H9 (cell line): ENCODE data around the gene MCL1. TPM values are rescaled to one million over a fixed set of nuclear protein-coding genes. Genes with fewer than 3 reads are reported as not detected.

ENCODE experiments used
- DNase-seq: peaks from one replicate; pipeline ENCODE4 v3.0.0-alpha.2; 2017
- H2AFZ ChIP-seq: one replicate; pipeline ENCODE4 v1.6.1; 2013; ENCODE audit warnings: mild to moderate bottlenecking, low read length, control low read depth, moderate library complexity
- H2AK5ac ChIP-seq: 2 replicates; pipeline ENCODE4 v1.6.1; 2013; ENCODE audit warnings: low read length, control low read depth, mixed read lengths; ENCODE audit not compliant: insufficient read length
- H2BK120ac ChIP-seq: one replicate; pipeline ENCODE4 v1.6.1; 2013; ENCODE audit warnings: low read depth, mild to moderate bottlenecking, low read length, control low read depth, inconsistent platforms; ENCODE audit not compliant: poor library complexity, severe bottlenecking
- H2BK12ac ChIP-seq: 2 replicates; pipeline ENCODE4 v1.6.1; 2013; ENCODE audit warnings: low read length, control low read depth, mixed read lengths, low read depth; ENCODE audit not compliant: insufficient read length
- H2BK15ac ChIP-seq: 2 replicates; pipeline ENCODE4 v1.6.1; 2013; ENCODE audit warnings: low read depth, low read length, control low read depth
- H2BK20ac ChIP-seq: one replicate; pipeline ENCODE4 v1.6.1; 2013; ENCODE audit warnings: low read depth, mild to moderate bottlenecking, low read length, control low read depth, inconsistent platforms; ENCODE audit not compliant: poor library complexity, severe bottlenecking
- H2BK5ac ChIP-seq: 2 replicates; pipeline ENCODE4 v1.6.1; 2013; ENCODE audit warnings: low read length, control low read depth, mixed read lengths; ENCODE audit not compliant: insufficient read length
- H3K14ac ChIP-seq: 2 replicates; pipeline ENCODE4 v1.6.1; 2013; ENCODE audit warnings: low read length, control low read depth; ENCODE audit not compliant: insufficient read depth
- H3K18ac ChIP-seq: 2 replicates; pipeline ENCODE4 v1.6.1; 2013; ENCODE audit warnings: low read depth, mild to moderate bottlenecking, mixed read lengths, low read length, control low read depth; ENCODE audit not compliant: insufficient read length
- H3K23ac ChIP-seq: 2 replicates; pipeline ENCODE4 v1.6.1; 2013; ENCODE audit warnings: low read length, control low read depth, mixed read lengths, low read depth; ENCODE audit not compliant: insufficient read length
- H3K23me2 ChIP-seq: 2 replicates; pipeline ENCODE4 v1.6.1; 2013; ENCODE audit warnings: low read depth, mild to moderate bottlenecking, mixed read lengths, low read length, control low read depth; ENCODE audit not compliant: insufficient read length, poor library complexity, severe bottlenecking
- H3K27ac ChIP-seq: 2 replicates; pipeline ENCODE4 v1.5.1; 2013; ENCODE audit warnings: low read length, control low read depth, mixed read lengths, low read depth; ENCODE audit not compliant: insufficient read length
- H3K27me3 ChIP-seq: 2 replicates; pipeline ENCODE4 v1.6.1; 2013; ENCODE audit warnings: low read length, control low read depth, inconsistent platforms; ENCODE audit not compliant: insufficient read depth
- H3K4ac ChIP-seq: 2 replicates; pipeline ENCODE4 v1.6.1; 2013; ENCODE audit warnings: low read depth, mild to moderate bottlenecking, control low read depth, inconsistent platforms, low read length, moderate library complexity
- H3K4me1 ChIP-seq: 2 replicates; pipeline ENCODE4 v1.6.1; 2013; ENCODE audit warnings: low read length, control low read depth, inconsistent platforms; ENCODE audit not compliant: insufficient read depth
- H3K4me2 ChIP-seq: 2 replicates; pipeline ENCODE4 v1.6.1; 2013; ENCODE audit warnings: low read length, control low read depth, mixed read lengths; ENCODE audit not compliant: insufficient read length, insufficient read depth
- H3K56ac ChIP-seq: 2 replicates; pipeline ENCODE4 v1.6.1; 2013; ENCODE audit warnings: low read depth, mild to moderate bottlenecking, mixed read lengths, low read length, control low read depth; ENCODE audit not compliant: insufficient read length
- H3K79me1 ChIP-seq: 2 replicates; pipeline ENCODE4 v1.6.1; 2013; ENCODE audit warnings: low read depth, mild to moderate bottlenecking, moderate library complexity, low read length, control low read depth, inconsistent platforms; ENCODE audit not compliant: insufficient read depth, poor library complexity, severe bottlenecking
- H3K79me2 ChIP-seq: 2 replicates; pipeline ENCODE4 v1.6.1; 2013; ENCODE audit warnings: low read length, control low read depth, inconsistent platforms; ENCODE audit not compliant: insufficient read depth
- H3K9ac ChIP-seq: 2 replicates; pipeline ENCODE4 v1.6.1; 2013; ENCODE audit warnings: low read length, control low read depth, mixed read lengths; ENCODE audit not compliant: insufficient read length; ENCODE audit errors: extremely low read depth
- H3K9me3 ChIP-seq: one replicate; pipeline ENCODE4 v1.6.1; 2013; ENCODE audit warnings: low read depth, low read length, inconsistent platforms; ENCODE audit not compliant: control insufficient read depth
- H3T11ph ChIP-seq: one replicate; pipeline ENCODE4 v1.6.1; 2013; ENCODE audit warnings: mild to moderate bottlenecking, low read length, control low read depth, inconsistent platforms
- H4K20me1 ChIP-seq: one replicate; pipeline ENCODE4 v1.6.1; 2013; ENCODE audit not compliant: control insufficient read depth, insufficient read length, insufficient read depth
- H4K5ac ChIP-seq: 2 replicates; pipeline ENCODE4 v1.6.1; 2013; ENCODE audit warnings: low read depth, mild to moderate bottlenecking, mixed read lengths, low read length, control low read depth; ENCODE audit not compliant: insufficient read length
- H4K8ac ChIP-seq: replicated peaks from 2 replicates; pipeline ENCODE4 v1.6.1; 2013; ENCODE audit warnings: low read length, control low read depth, mixed read lengths, low read depth; ENCODE audit not compliant: insufficient read length
- H4K91ac ChIP-seq: 2 replicates; pipeline ENCODE4 v1.6.1; 2013; ENCODE audit warnings: low read depth, mild to moderate bottlenecking, moderate library complexity, mixed read lengths, low read length, control low read depth; ENCODE audit not compliant: insufficient read length
- H3K27ac Mint-ChIP-seq, 3 experiments: 2 replicates in 2 of 3; 3 replicates in 1 of 3; pipeline ENCODE4 v1.8.0; 2020 to 2021; ENCODE audit warnings: mixed read lengths in 3 of 3, mild to moderate bottlenecking in 1 of 3, moderate library complexity in 1 of 3
- H3K27me3 Mint-ChIP-seq: 2 replicates; pipeline ENCODE4 v1.8.0; 2021; ENCODE audit warnings: low read depth, mild to moderate bottlenecking, moderate library complexity, mixed read lengths
- H3K36me3 Mint-ChIP-seq, 3 experiments: 2 replicates in 2 of 3; 3 replicates in 1 of 3; pipeline ENCODE4 v1.8.0; 2020 to 2021; ENCODE audit warnings: low read depth in 3 of 3, mixed read lengths in 3 of 3; ENCODE audit not compliant: insufficient read depth in 1 of 3
- H3K4me1 Mint-ChIP-seq, 2 experiments: 2 replicates each; pipeline ENCODE4 v1.8.0; 2020; ENCODE audit warnings: mixed read lengths in 2 of 2
- H3K4me3 Mint-ChIP-seq, 2 experiments: 2 replicates in 1 of 2; 3 replicates in 1 of 2; pipeline ENCODE4 v1.8.0; 2020 to 2021; ENCODE audit warnings: mild to moderate bottlenecking in 2 of 2, mixed read lengths in 2 of 2, moderate library complexity in 1 of 2
- H3K9me3 Mint-ChIP-seq, 2 experiments: 2 replicates in 1 of 2; 3 replicates in 1 of 2; pipeline ENCODE4 v1.8.0; 2020; ENCODE audit warnings: mild to moderate bottlenecking in 2 of 2, mixed read lengths in 2 of 2, moderate library complexity in 1 of 2
- WGBS: extraction: QIAGEN DNeasy Blood & Tissue Kit; methylation state at CpG from one replicate; pipeline ENCODE4 v1.1.7; 2013; ENCODE audit warnings: missing lambda C conversion rate, low lambda C conversion rate, mixed read lengths; ENCODE audit not compliant: insufficient read length; ENCODE audit errors: extremely low coverage; 5-methylcytosine and 5-hydroxymethylcytosine counted together
- total RNA-seq: library from RNA; stranded (reverse); gene quantifications from 2 replicates; pipeline ENCODE4 v1.2.1, GENCODE V29; 2021
- TF ChIP-seq, protein P1 (sequence below): fragments of 200-600 bp; sonication (generic); conservative IDR thresholded peaks from 3 replicates; pipeline ENCODE4 v1.8.0; 2021; ENCODE audit warnings: antibody characterized with exemption, mild to moderate bottlenecking

The MCL1 gene
- total RNA-seq, 1 experiment from 2014 or later: 247 TPM

DNA sequence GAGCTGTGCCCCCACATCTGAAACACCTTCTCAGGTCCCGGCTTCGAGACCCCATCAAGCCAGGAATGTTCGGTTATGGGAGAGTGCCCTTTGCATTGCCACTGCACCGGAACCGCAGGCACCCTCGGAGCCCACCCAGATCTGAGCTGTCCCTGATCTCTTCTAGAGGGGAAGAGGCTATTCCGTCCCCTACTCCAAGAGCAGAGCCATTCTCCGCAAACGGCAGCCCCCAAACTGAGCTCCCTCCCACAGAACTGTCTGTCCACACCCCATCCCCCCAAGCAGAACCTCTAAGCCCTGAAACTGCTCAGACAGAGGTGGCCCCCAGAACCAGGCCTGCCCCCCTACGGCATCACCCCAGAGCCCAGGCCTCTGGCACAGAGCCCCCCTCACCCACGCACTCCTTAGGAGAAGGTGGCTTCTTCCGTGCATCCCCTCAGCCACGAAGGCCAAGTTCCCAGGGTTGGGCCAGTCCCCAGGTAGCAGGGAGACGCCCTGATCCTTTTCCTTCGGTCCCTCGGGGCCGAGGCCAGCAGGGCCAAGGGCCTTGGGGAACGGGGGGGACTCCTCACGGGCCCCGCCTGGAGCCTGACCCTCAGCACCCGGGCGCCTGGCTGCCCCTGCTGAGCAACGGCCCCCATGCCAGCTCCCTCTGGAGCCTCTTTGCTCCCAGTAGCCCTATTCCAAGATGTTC is 25.9 kb downstream of the MCL1 start:
- Histone ChIP-seq H3K9me3 (no peaks in the 10 kb centered on the region), H3K4ac (no peak overlapping the region), H2AFZ (no peak overlapping the region), H2BK15ac (no peak overlapping the region), H3K23me2 (peaks cover 9% of the 10 kb centered on the region), H3K4me1 (peaks cover 3% of the 10 kb centered on the region; the same call in 1 of the 2 replicates), H2AK5ac (no peak overlapping the region), H3K9ac (no peak overlapping the region), H3K4me2 (no peak overlapping the region), H2BK12ac (no peak overlapping the region), H3K27ac (no peak overlapping the region), H4K20me1 (no peaks in the 10 kb centered on the region), H3K79me1 (no peaks in the 10 kb centered on the region), H4K91ac (no peak overlapping the region), H3K23ac (no peak overlapping the region), H3K79me2 (no peaks in the 10 kb centered on the region), H4K5ac (no peak overlapping the region), H3K14ac (no peak overlapping the region; the same call in 1 of the 2 replicates), H2BK20ac (no peak overlapping the region), H3T11ph (no peak overlapping the region), H3K56ac (no peak overlapping the region), H3K27me3 (peaks cover under 1% of the 10 kb centered on the region; the same call in 1 of the 2 replicates), H4K8ac (no peak overlapping the region), H3K18ac (no peak overlapping the region), H2BK5ac (no peak overlapping the region), H2BK120ac (no peak overlapping the region)
- TF ChIP-seq, protein P1, sequence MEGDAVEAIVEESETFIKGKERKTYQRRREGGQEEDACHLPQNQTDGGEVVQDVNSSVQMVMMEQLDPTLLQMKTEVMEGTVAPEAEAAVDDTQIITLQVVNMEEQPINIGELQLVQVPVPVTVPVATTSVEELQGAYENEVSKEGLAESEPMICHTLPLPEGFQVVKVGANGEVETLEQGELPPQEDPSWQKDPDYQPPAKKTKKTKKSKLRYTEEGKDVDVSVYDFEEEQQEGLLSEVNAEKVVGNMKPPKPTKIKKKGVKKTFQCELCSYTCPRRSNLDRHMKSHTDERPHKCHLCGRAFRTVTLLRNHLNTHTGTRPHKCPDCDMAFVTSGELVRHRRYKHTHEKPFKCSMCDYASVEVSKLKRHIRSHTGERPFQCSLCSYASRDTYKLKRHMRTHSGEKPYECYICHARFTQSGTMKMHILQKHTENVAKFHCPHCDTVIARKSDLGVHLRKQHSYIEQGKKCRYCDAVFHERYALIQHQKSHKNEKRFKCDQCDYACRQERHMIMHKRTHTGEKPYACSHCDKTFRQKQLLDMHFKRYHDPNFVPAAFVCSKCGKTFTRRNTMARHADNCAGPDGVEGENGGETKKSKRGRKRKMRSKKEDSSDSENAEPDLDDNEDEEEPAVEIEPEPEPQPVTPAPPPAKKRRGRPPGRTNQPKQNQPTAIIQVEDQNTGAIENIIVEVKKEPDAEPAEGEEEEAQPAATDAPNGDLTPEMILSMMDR: no peak
- Mint-ChIP-seq H3K27ac (peak overlapping the region in 2 of 3 experiments; percentile 48 to 53; a peak in 2 of 7 replicates), H3K4me1 (peaks cover 16 to 42% of the 10 kb centered on the region in 2 experiments), H3K36me3 (peaks cover 3 to 5% (median 5%) of the 10 kb centered on the region in 3 experiments; a peak in 6 of 7 replicates), H3K4me3 (no peak overlapping the region), H3K9me3 (no peaks in the 10 kb centered on the region), H3K27me3 (peaks cover 24% of the 10 kb centered on the region)
- DNase-seq: peak; percentile 20
- WGBS: no CpG with 5 or more reads among the region's 23 CpGs
